Nephron progenitor cell (in vitro differentiated cells): ENCODE data around the gene GDPGP1.

Experiments used
- DNase-seq: peaks from one replicate; pipeline ENCODE4 v3.0.0; 2021
- H3K27ac Mint-ChIP-seq: 2 replicates; pipeline ENCODE4 v1.8.0; 2021; ENCODE audit warnings: mild to moderate bottlenecking, moderate library complexity, mixed read lengths
- H3K27me3 Mint-ChIP-seq: 2 replicates; pipeline ENCODE4 v1.8.0; 2021; ENCODE audit warnings: mild to moderate bottlenecking, low read depth, mixed read lengths; ENCODE audit not compliant: poor library complexity
- H3K36me3 Mint-ChIP-seq: 2 replicates; pipeline ENCODE4 v1.8.0; 2021; ENCODE audit warnings: low read depth, mixed read lengths
- H3K4me1 Mint-ChIP-seq: 2 replicates; pipeline ENCODE4 v1.8.0; 2021; ENCODE audit warnings: mixed read lengths
- H3K4me3 Mint-ChIP-seq: 2 replicates; pipeline ENCODE4 v1.8.0; 2021; ENCODE audit warnings: mild to moderate bottlenecking, moderate library complexity, mixed read lengths
- H3K9me3 Mint-ChIP-seq: 2 replicates; pipeline ENCODE4 v1.8.0; 2021; ENCODE audit warnings: mild to moderate bottlenecking, moderate library complexity, mixed read lengths
- CTCF ChIP-seq: fragments of 200-600 bp; sonication (generic); IDR thresholded peaks from 2 replicates; pipeline ENCODE4 v1.5.0; 2021; ENCODE audit warnings: antibody characterized with exemption

GDPGP1 gene

DNA sequence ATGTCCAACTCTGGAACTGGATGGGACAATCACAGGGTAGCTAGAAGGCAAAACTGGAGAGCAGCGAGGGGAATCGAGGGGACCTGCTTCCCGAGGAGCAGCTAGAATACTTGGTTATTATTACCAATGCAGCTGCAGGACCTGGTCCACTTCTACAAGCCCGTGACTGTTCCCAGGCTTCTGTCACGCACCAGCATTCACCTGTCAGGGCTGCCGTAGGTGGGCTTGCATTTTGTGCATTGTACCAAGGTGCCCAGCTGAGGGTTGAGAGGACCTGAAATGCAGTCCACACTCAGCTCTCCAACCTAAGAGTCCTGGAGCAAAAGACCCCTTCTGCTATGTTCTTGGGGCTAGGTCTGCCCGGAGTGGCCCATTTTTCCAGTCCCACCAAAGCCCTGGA lies 30.5 kb upstream of the GDPGP1 start:
- no peaks in the 10 kb centered on the region for H3K9me3 Mint-ChIP-seq
- no peak for DNase-seq
- no peak overlapping the region for H3K27ac Mint-ChIP-seq
- H3K4me1 Mint-ChIP-seq: peaks cover 53% of the 10 kb centered on the region
- no peak for TF ChIP-seq CTCF
- H3K4me3 Mint-ChIP-seq: peak overlapping the region; percentile 93
- peaks cover 3% of the 10 kb centered on the region for H3K27me3 Mint-ChIP-seq
- peaks cover 22% of the 10 kb centered on the region for H3K36me3 Mint-ChIP-seq

DNA sequence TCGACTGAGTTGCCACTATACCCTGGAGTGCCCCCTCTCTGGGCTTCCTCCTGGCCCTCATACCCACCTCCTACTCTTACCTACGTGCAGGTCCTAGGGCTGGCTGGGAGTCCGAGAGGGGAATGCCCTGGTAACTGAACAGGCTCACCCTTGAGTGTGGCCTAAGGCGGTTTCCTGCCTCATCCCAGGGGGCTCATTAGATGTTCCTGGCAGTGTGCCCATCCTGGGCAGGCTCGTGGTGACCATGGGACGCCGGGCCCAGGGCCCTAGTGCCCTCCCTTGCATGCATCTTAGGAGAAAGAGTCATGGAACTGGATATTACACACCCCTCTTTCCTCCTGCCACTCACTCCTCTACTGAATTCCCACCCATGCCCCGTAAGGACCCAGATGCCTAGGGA lies 30.1 kb upstream of the GDPGP1 start:
- Mint-ChIP-seq H3K36me3 (peaks cover 27% of the 10 kb centered on the region), H3K4me3 (no peak overlapping the region), H3K27me3 (peaks cover 3% of the 10 kb centered on the region), H3K4me1 (peaks cover 56% of the 10 kb centered on the region), H3K9me3 (no peaks in the 10 kb centered on the region), H3K27ac (no peak overlapping the region)
- DNase-seq: no peak
- no peak for TF ChIP-seq CTCF

DNA sequence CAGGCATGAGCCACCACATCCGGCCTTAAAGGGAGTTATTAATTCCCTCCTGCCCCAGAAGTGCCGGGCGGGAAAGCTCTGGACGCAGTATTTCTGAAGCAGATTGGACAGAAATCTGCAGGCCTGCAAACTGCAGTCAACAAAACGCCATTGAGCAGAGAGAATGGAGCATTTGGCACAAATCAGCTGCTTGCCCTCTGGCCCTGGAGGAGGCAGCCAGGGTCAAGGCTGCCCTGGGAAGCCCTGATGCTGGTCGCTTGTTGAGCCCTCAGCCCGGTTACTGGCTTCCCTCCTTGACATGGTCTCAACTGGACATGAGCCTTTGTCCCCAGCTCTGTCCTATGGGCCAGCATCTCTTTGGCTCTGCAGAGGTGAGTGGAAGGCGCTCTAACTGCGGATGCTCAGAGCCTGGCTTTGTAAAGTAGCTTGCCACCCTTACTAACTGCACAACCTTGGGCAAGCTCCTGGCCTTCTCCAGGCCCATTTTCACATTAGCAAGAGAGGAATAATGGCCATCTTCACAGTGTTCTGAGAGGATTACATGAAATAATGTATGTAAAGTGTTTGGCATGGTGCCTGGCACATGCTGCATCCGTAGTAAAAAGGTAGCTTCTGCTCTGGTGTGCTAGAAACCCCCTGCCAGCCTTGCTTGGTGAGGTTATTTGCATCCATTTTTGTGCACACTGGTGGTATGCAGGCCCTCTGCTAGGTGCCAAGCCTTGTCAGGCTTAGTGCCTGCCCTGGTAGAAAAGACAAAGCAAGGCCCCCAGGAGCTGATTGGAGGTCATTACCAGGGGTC lies 28.8 kb upstream of the GDPGP1 start:
- H3K4me1 Mint-ChIP-seq: peaks cover 53% of the 10 kb centered on the region
- peaks cover 3% of the 10 kb centered on the region for H3K27me3 Mint-ChIP-seq
- H3K4me3 Mint-ChIP-seq: no peak overlapping the region
- no peaks in the 10 kb centered on the region for H3K9me3 Mint-ChIP-seq
- H3K36me3 Mint-ChIP-seq: peaks cover 37% of the 10 kb centered on the region
- no peak overlapping the region for H3K27ac Mint-ChIP-seq
- TF ChIP-seq CTCF: no peak
- no peak for DNase-seq

GRCh38 chr15:90205886-90206285 lies 28.1 kb upstream of the GDPGP1 start:
- Mint-ChIP-seq H3K27me3 (peaks cover 3% of the 10 kb centered on the region), H3K4me3 (no peak overlapping the region), H3K36me3 (peaks cover 37% of the 10 kb centered on the region), H3K9me3 (no peaks in the 10 kb centered on the region), H3K4me1 (peaks cover 54% of the 10 kb centered on the region), H3K27ac (no peak overlapping the region)
- no peak for DNase-seq
- TF ChIP-seq CTCF: no peak

GRCh38 chr15:90207252-90207651 lies 26.8 kb upstream of the GDPGP1 start:
- no peak for DNase-seq
- Mint-ChIP-seq H3K27ac (no peak overlapping the region), H3K9me3 (no peaks in the 10 kb centered on the region), H3K27me3 (peaks cover 3% of the 10 kb centered on the region), H3K4me1 (peaks cover 62% of the 10 kb centered on the region), H3K4me3 (no peak overlapping the region), H3K36me3 (peaks cover 37% of the 10 kb centered on the region)
- TF ChIP-seq CTCF: no peak

GRCh38 chr15:90208356-90208755 lies 25.7 kb upstream of the GDPGP1 start:
- no peak for DNase-seq
- peaks cover 52% of the 10 kb centered on the region for H3K4me1 Mint-ChIP-seq
- TF ChIP-seq CTCF: no peak
- H3K36me3 Mint-ChIP-seq: peaks cover 37% of the 10 kb centered on the region
- H3K9me3 Mint-ChIP-seq: no peaks in the 10 kb centered on the region
- H3K27me3 Mint-ChIP-seq: peaks cover 3% of the 10 kb centered on the region
- no peak overlapping the region for H3K27ac Mint-ChIP-seq
- H3K4me3 Mint-ChIP-seq: no peak overlapping the region
